Stimulated activated CD4-positive, alpha-beta T cell treated with anti-CD3 and anti-CD28 coated beads, Interleukin-4, amount 100 ng/mL, for 1 hour (primary cell): ENCODE measurements around the gene TNFAIP2.
A peak's percentile ranks its signal among the peaks of the same experiment; 100 is the strongest.

Experiments used
- DNase-seq: peaks from one replicate; pipeline ENCODE4 v3.0.0-alpha.2; 2020

Gene TNFAIP2

DNA sequence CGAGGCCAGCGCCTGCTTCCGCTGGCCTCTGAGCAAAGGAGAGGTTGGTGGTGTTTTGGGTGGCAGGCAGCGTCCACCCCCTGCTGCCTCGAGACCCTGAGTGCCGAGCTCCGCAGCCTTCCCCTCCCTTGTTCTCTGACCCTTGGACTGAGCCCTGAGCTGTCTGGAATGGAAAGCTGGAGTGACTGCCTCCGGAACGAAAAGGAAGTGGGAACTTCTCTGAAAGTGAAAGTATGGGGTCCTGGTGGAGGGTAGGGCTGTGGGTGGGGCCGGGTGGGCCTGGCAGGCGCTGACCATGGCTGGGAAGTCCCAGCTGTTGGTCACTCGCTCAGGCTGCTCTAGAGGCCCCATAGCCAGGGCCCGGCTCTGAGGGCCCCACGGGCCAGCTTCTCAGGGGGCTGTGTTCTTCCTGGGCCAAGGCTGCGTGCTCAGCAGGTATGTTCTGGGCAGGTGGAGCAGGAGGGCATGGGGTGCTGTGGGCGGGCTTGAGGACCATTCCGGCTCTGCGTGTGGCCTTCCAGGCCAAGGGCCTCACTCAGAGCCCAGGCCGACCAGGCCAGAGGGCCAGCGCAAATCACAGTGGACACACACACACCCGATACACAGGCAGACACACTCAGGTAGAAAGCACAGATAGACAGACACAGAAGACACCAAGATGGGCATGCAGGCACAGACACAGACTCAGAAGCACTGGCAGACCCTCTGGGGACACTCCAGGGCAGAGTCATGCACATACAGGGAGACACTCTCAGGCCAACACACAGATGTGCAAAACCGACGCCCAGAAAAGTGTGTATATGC is 28.7 kb upstream of the TNFAIP2 start, which contains the start of gene EXOC3L4:
TSS of gene EXOC3L4 (plus strand) at position 320 of the 804 bp plus-strand sequence. CDS start 5,495 bp downstream, outside the sequence.
- no peak for DNase-seq

- DNase-seq = no peak
Measured at GRCh38 chr14:103095210-103095778, 28.0 kb upstream of the TNFAIP2 start.

- no peak for DNase-seq
Measured at GRCh38 chr14:103096387-103096786, 26.9 kb upstream of the TNFAIP2 start.

DNA sequence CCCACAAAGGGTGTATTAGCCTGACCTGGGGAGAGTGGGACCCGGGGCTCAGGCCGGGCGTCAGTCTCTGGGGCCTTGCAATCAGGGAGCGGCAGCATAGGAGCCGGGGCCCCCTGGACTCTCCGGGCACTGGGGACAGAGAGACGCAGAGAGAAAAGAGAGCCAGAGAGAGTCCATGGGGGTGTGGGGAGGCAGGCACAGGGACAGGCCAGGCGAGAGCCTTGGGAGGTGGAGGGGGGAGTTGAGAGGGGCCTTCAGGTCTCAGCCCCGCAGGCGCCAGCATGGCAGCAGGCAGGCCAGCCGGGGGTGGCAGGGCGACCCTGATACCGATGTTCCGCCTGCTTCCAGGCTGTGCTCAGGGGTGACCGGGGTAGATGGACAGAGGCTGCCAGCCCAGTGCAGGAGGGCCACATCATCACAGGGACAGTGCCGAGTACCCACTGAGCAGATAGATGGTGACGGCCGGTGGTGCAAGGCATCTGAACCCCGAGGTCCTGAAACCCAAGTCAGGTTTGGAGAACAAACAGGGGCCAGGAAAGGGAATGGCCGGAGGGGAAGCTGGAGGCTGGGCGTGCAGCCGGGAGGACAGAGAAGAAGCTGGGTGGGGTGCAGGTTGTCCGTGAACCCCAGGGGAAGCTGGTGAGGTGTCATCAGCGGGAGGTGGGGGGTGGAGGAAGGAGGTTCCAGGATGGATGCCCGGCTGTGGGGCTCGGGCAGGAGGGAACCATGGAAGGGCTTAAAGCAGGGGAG is 25.8 kb upstream of the TNFAIP2 start:
- no peak for DNase-seq

- no peak for DNase-seq
Measured at GRCh38 chr14:103097994-103098957, 25.0 kb upstream of the TNFAIP2 start.

- no peak for DNase-seq
Measured at GRCh38 chr14:103099081-103099732, 24.1 kb upstream of the TNFAIP2 start.

- DNase-seq = no peak
Measured at GRCh38 chr14:103099733-103100280, 23.5 kb upstream of the TNFAIP2 start.

DNA sequence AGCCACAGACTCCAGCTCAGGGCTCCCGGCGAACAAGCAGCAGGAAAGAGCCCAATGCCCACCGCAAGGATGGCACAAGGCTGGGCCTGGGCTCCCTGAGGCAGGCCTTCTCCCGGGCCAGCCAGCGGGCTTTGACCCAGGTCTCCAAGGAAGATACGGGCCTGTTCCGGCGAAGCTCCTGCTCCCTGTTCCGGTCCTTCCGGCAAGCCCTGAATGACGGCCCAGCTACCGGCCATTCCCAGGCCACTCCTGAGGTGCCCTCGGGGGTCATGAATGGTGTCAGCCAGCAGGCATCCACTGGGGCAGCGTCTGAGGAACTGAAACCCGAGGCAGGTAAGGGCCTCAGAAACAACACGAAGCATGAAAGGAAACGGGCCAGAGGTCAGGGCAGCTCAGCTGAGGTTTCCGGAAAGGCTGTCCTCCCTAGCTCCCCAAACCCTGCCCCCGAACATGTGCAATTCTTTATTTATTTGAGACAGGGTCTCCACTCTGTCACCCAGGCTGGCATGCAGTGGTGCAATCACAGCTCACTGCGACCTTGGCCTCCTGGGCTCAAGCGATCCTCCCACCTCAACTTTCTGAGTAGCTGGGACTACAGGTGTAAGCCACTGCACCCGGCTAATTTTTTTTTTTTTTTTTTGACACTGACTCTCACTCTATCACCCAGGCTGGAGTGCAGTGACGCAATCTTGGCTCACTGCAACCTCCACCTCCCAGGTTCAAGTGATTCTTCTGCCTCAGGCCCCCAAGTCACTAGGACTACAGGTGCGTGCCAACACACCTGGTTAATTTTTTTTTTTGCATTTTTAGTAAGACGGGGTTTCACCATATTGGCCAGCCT is 22.8 kb upstream of the TNFAIP2 start:
- DNase-seq = no peak

- DNase-seq = no peak
Measured at GRCh38 chr14:103101257-103101962, 21.9 kb upstream of the TNFAIP2 start.

DNA sequence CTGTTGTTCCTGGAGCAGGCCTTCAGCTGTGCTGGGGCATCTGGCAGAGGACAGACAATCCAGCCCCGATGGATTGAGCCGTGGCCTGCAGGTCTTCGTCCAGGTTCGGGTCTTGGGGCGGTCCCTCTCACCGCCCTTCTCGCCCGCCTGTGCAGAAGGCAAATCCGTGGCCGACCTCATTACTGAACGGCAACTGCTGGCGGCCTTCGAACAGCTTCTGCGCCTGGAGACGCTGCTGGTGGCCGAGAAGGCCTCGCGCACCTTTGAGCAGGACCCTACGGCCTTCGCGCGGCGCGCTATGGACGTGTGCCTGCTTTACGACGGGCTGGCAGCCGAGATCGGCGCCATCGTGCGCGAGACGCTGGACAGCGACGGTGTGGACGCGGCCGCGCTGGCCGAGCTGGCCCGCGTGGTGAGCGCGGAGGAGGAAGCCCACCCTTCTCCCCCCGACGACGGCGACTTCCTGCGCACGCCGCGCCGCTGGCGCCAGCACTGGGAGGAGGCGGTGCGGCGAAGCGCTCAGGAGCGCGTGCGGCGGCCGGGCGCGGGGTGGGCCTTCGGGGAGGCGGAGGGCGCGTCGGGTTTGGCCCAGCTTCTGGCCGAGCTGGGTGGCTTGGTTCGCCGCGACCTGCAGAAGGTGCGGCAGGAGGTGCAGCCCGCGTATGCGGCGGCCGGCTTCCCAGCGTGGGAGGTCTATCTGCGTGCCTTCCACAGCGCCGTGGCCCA is 21.1 kb upstream of the TNFAIP2 start:
- no peak for DNase-seq

GRCh38 chr14:103102689-103103260 is 20.5 kb upstream of the TNFAIP2 start:
- no peak for DNase-seq

DNA sequence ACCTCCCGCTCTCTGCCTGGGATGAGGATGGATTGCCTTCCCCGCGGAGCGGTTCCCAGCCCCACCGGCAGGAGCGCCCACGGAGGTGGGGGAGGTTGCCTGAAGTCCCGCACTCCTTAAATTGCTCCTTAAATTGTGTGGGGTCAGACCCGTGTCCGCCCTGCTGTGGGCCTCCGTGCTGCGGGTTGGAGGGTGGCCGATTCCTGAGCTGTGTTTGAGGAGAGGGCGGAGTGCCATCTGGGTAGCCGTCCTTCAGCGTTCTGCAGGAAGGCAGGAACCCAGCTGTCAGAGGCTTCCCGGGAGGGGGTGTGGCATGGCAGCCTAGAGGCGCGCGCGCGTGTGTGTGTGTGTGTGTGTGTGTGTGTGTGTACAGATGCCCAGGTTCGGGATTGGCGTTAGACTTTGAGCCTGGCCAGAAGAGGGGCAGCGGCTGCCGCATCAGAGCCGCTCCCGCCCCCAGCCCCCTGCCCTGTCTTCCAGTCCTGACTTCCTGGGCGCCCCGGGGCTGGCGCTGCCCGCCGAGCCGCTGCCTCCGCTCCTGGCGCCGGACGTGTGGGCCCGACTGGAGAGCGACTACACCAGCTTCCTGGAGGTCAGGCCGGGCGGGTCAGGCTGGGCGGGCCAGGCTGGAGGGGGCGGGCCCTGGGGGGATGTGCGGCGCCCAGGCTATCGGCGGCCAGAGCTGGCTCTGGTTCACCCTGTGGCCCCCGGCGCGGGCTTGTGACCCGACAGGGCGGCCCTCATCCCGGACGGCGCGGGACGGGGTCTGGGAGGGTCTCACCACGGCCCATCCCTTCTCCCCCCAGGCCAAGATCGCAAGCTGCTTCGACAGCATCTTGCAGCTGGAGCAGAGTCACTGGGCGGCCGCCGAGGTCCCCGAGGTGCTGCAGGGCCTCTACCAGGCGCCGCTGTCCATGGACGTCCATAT is 19.5 kb upstream of the TNFAIP2 start:
- DNase-seq = no peak

DNA sequence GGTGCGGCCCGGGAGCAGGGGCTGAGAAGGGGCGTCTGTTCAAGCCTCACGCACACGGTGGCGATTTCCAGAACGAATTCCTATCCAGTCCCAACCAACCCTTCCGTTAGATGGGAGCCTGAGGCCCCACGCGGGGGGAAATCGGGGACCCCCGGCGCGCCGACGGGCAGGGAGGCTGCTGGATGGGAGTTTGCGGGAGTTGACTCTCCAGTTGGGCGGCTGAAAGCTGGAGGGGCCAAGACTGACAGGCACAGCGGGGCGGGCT is 18.9 kb upstream of the TNFAIP2 start:
- DNase-seq = no peak

- peak; percentile 78 for DNase-seq
Measured at GRCh38 chr14:103104654-103105452, 18.4 kb upstream of the TNFAIP2 start.

GRCh38 chr14:103105580-103106150 is 17.6 kb upstream of the TNFAIP2 start:
- DNase-seq = no peak

GRCh38 chr14:103107455-103107854 is 15.8 kb upstream of the TNFAIP2 start:
- no peak for DNase-seq
